ENCODE data around the gene STMP1.

DNA sequence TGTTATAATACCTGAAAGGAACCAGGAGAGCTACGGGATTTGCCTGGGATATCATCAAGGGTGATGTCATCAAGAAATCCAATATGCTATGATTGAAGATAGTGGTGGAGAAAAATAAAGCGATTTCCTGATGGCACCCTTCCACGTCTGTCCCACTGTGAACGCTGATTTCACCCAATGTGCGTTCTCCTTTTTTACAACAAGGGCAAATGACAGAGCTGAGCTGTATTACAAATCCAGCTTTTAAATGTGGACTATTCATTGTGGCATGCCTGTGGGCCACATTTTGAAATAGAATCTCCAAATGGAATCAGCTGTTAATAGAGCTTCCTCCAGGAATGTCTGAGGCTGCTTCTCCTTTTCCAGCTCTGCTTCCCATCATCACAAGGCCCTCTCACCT, 42.4 kb downstream of the STMP1 start:
- TF ChIP-seq CTCF (conservative IDR thresholded peaks at IDR 0.05; ENCODE audit: low read depth in 2 of 2): no peak
- TF ChIP-seq EZH2phosphoT487 (IDR thresholded peaks at IDR 0.05; ENCODE audit: unreplicated experiment): no peak
- no peak for TF ChIP-seq POLR2AphosphoS5 (IDR thresholded peaks at IDR 0.05; ENCODE audit: low read depth)
- no peak for TF ChIP-seq ETS1 (IDR thresholded peaks at IDR 0.05)
- no peak for TF ChIP-seq EZH2 (IDR thresholded peaks at IDR 0.05; ENCODE audit: low read depth, unreplicated experiment)
- TF ChIP-seq REST (IDR thresholded peaks at IDR 0.05; ENCODE audit: unreplicated experiment): no peak
- no peak for TF ChIP-seq CREB1 (CRISPR knock-in tag; IDR thresholded peaks at IDR 0.05; ENCODE audit: low read depth)
- no peak for TF ChIP-seq JUNB (IDR thresholded peaks at IDR 0.05; ENCODE audit: unreplicated experiment)
- TF ChIP-seq, protein P1, sequence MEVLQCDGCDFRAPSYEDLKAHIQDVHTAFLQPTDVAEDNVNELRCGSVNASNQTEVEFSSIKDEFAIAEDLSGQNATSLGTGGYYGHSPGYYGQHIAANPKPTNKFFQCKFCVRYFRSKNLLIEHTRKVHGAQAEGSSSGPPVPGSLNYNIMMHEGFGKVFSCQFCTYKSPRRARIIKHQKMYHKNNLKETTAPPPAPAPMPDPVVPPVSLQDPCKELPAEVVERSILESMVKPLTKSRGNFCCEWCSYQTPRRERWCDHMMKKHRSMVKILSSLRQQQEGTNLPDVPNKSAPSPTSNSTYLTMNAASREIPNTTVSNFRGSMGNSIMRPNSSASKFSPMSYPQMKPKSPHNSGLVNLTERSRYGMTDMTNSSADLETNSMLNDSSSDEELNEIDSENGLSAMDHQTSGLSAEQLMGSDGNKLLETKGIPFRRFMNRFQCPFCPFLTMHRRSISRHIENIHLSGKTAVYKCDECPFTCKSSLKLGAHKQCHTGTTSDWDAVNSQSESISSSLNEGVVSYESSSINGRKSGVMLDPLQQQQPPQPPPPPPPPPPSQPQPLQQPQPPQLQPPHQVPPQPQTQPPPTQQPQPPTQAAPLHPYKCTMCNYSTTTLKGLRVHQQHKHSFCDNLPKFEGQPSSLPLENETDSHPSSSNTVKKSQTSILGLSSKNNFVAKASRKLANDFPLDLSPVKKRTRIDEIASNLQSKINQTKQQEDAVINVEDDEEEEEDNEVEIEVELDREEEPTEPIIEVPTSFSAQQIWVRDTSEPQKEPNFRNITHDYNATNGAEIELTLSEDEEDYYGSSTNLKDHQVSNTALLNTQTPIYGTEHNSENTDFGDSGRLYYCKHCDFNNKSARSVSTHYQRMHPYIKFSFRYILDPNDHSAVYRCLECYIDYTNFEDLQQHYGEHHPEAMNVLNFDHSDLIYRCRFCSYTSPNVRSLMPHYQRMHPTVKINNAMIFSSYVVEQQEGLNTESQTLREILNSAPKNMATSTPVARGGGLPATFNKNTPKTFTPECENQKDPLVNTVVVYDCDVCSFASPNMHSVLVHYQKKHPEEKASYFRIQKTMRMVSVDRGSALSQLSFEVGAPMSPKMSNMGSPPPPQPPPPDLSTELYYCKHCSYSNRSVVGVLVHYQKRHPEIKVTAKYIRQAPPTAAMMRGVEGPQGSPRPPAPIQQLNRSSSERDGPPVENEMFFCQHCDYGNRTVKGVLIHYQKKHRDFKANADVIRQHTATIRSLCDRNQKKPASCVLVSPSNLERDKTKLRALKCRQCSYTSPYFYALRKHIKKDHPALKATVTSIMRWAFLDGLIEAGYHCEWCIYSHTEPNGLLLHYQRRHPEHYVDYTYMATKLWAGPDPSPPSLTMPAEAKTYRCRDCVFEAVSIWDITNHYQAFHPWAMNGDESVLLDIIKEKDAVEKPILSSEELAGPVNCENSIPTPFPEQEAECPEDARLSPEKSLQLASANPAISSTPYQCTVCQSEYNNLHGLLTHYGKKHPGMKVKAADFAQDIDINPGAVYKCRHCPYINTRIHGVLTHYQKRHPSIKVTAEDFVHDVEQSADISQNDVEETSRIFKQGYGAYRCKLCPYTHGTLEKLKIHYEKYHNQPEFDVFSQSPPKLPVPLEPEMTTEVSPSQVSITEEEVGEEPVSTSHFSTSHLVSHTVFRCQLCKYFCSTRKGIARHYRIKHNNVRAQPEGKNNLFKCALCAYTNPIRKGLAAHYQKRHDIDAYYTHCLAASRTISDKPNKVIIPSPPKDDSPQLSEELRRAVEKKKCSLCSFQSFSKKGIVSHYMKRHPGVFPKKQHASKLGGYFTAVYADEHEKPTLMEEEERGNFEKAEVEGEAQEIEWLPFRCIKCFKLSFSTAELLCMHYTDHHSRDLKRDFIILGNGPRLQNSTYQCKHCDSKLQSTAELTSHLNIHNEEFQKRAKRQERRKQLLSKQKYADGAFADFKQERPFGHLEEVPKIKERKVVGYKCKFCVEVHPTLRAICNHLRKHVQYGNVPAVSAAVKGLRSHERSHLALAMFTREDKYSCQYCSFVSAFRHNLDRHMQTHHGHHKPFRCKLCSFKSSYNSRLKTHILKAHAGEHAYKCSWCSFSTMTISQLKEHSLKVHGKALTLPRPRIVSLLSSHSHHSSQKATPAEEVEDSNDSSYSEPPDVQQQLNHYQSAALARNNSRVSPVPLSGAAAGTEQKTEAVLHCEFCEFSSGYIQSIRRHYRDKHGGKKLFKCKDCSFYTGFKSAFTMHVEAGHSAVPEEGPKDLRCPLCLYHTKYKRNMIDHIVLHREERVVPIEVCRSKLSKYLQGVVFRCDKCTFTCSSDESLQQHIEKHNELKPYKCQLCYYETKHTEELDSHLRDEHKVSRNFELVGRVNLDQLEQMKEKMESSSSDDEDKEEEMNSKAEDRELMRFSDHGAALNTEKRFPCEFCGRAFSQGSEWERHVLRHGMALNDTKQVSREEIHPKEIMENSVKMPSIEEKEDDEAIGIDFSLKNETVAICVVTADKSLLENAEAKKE (CRISPR knock-in tag; IDR thresholded peaks at IDR 0.05): no peak
